HG02970 (cell line): ENCODE results near the gene ST6GALNAC3.
"Not testable (repeated sequence)": the region's sequence is repeated elsewhere in the genome, so short reads cannot be mapped to it uniquely, and the experiment has no call there.

Experiments used
- ATAC-seq: cut with Tn5 transposase; IDR thresholded peaks from one replicate; pipeline ENCODE4 v1.9.1; 2021; ENCODE audit warnings: mild to moderate bottlenecking, moderate library complexity, moderate number of reproducible peaks; ENCODE audit not compliant: unreplicated experiment, low FRiP score

Gene ST6GALNAC3

GRCh38 chr1:76232666-76233065, 158.1 kb downstream of the ST6GALNAC3 start:
- ATAC-seq, result no peak

- ATAC-seq, result no peak
Observed at GRCh38 chr1:76234061-76234460, 159.5 kb downstream of the ST6GALNAC3 start.

GRCh38 chr1:76237211-76237610, 162.7 kb downstream of the ST6GALNAC3 start:
- no peak for ATAC-seq

- no peak for ATAC-seq
Observed at GRCh38 chr1:76238094-76238628, 163.6 kb downstream of the ST6GALNAC3 start.

GRCh38 chr1:76239470-76239918, 164.9 kb downstream of the ST6GALNAC3 start:
- ATAC-seq, result no peak

- ATAC-seq, result no peak
Observed at GRCh38 chr1:76240316-76240715, 165.8 kb downstream of the ST6GALNAC3 start.

- not testable (repeated sequence) for ATAC-seq
Observed at GRCh38 chr1:76242587-76242986, 168.0 kb downstream of the ST6GALNAC3 start.

- ATAC-seq, result no peak
Observed at GRCh38 chr1:76247261-76247852, 172.8 kb downstream of the ST6GALNAC3 start.

- no peak for ATAC-seq
Observed at GRCh38 chr1:76250271-76250670, 175.7 kb downstream of the ST6GALNAC3 start.

GRCh38 chr1:76252431-76252830, 177.9 kb downstream of the ST6GALNAC3 start:
- ATAC-seq, result no peak

GRCh38 chr1:76254104-76255030, 179.8 kb downstream of the ST6GALNAC3 start:
- ATAC-seq, result no peak

GRCh38 chr1:76256289-76257223, 182.0 kb downstream of the ST6GALNAC3 start:
- ATAC-seq, result no peak

GRCh38 chr1:76257823-76258222, 183.3 kb downstream of the ST6GALNAC3 start:
- no peak for ATAC-seq

GRCh38 chr1:76259270-76259669, 184.7 kb downstream of the ST6GALNAC3 start:
- no peak for ATAC-seq

GRCh38 chr1:76260279-76260678, 185.7 kb downstream of the ST6GALNAC3 start:
- no peak for ATAC-seq

- ATAC-seq, result no peak
Observed at GRCh38 chr1:76262601-76263000, 188.1 kb downstream of the ST6GALNAC3 start.

- no peak for ATAC-seq
Observed at GRCh38 chr1:76264642-76265041, 190.1 kb downstream of the ST6GALNAC3 start.

- ATAC-seq, result no peak
Observed at GRCh38 chr1:76266762-76267161, 192.2 kb downstream of the ST6GALNAC3 start.

GRCh38 chr1:76267631-76268030, 193.1 kb downstream of the ST6GALNAC3 start:
- no peak for ATAC-seq

- ATAC-seq, result no peak
Observed at GRCh38 chr1:76268341-76268740, 193.8 kb downstream of the ST6GALNAC3 start.
